ENCODE results near the gene SNRPD3.
"Not testable (repeated sequence)": the region's sequence is repeated elsewhere in the genome, so short reads cannot be mapped to it uniquely, and the experiment has no call there.

GRCh38 chr22:24603770-24604629, 48.2 kb downstream of the SNRPD3 start:
- TF ChIP-seq REST (IDR thresholded peaks at IDR 0.05); CTCF (IDR thresholded peaks at IDR 0.05; ENCODE audit: low read depth, low read length, missing input control): not testable (repeated sequence)
- peak; percentile 39 for TF ChIP-seq MAX (IDR thresholded peaks at IDR 0.05)

Measured in liver (tissue), 2 donors.